Skin epidermis (tissue), 12 donors: ENCODE results near the gene GRIK4.

Experiments
- H3K27ac ChIP-seq, 21 experiments: fragments of 200-600 bp; sonication (generic) in 11 of 21; one replicate each; pipeline ENCODE4 v1.5.0; 2020; ENCODE audit warnings: mild to moderate bottlenecking in 3 of 21, inconsistent platforms in 2 of 21, moderate library complexity in 2 of 21
- H3K4me3 ChIP-seq, 7 experiments: fragments of 200-600 bp; sonication (generic) in 2 of 7; one replicate each; pipeline ENCODE4 v1.5.0; 2020; ENCODE audit warnings: inconsistent platforms in 2 of 7, mild to moderate bottlenecking in 2 of 7, moderate library complexity in 1 of 7

The GRIK4 gene

DNA sequence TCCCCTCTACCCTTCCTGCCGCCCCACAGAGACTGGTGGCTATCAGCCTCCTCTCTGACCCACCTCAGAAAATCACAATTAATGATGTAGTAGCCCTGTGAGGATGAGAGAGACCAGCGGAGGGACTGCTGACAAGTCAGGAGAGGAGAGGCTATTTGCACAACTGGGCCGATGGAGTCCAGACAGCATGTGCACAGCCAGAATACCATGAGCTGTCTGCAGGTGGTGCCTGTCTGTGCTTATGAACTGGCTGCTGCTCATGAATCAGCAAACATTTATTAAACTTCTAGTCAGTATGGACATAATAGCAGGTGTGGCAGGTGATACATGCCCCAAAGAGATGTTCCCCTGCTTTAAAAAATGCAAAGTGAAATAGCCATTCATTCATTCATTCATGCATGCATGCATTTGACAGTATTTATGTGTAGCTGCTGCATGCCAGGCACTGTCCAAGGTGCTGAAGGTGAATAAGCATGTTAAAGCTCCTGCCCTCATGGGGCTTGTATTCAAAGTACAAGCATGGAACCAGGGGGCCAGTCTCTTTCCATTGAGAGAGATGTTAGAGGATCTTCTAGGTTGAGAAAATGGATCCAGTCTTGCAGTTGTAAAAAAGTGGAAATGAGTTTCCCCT, 141.3 kb downstream of the GRIK4 start:
- H3K27ac ChIP-seq: no peak overlapping the region
- no peak overlapping the region for H3K4me3 ChIP-seq

GRCh38 chr11:120655589-120655988, 144.0 kb downstream of the GRIK4 start:
- no peak overlapping the region for H3K27ac ChIP-seq
- H3K4me3 ChIP-seq: no peak overlapping the region

DNA sequence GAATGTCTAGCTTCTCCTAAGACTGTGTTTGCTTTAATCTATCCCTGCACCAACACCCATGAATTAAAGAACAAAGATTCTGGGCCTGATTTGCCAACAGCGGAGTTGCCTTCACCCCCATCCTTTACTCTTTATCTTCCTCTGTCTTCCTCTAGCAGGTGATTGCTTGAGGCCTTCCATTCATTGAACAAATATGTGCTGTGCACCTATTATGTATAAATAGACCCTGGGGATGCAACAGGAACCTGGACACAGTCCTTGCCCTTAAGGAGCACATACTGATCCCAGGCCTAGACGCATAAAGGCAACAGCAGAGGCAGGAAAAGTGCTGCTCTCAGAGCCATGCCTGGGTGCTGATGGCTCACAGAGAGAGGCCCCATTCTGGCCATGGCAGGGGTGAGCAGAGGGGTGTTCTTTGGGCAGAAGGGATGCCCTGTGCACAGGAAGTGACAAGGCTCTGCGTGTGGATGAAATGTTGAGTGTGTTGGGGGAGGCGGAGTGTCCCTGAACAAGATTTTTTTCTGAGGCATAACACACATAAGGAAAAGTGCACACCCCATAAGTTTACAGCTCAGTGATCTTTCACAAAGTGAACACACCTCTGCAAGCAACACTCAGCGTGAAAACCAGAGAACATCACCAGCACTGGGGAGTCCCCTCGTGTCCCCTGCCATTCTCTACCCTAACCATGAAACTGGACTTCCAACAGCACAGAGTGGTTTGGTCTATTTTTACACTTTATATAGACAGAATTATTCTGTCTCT, 145.9 kb downstream of the GRIK4 start:
- Histone ChIP-seq H3K4me3 (no peak overlapping the region), H3K27ac (no peak overlapping the region)

DNA sequence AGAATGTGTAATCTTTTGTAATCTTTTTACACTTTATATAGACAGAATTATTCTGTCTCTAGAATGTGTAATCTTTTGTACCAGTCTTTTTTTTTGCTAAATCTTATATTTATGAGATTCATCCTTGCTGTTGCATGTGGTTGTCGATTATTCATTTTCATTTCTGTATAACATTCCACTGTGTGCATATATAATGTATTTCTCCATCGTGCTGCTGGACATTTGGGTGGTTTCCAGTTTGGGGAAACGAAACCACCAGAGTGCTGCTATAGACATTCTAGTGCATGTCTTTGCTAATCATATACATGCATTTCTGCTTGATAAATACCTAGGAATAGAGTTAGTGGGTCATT, 146.5 kb downstream of the GRIK4 start:
- Histone ChIP-seq H3K27ac (no peak overlapping the region), H3K4me3 (no peak overlapping the region)

- Histone ChIP-seq H3K27ac (no peak overlapping the region), H3K4me3 (no peak overlapping the region)
Observed at GRCh38 chr11:120659076-120659475, 147.5 kb downstream of the GRIK4 start.

- H3K27ac ChIP-seq: no peak overlapping the region
Observed at GRCh38 chr11:120660024-120660565, 148.5 kb downstream of the GRIK4 start.

GRCh38 chr11:120662071-120662676, 150.6 kb downstream of the GRIK4 start:
- Histone ChIP-seq H3K27ac (no peak overlapping the region), H3K4me3 (no peak overlapping the region)

More at GRCh38 chr11:120660024-120660565, 148.5 kb downstream of the GRIK4 start:
- H3K4me3 ChIP-seq: no peak overlapping the region

- no peak overlapping the region for H3K4me3 ChIP-seq
- H3K27ac ChIP-seq: no peak overlapping the region
Observed at GRCh38 chr11:120663142-120663541, 151.6 kb downstream of the GRIK4 start.

- Histone ChIP-seq H3K27ac (no peak overlapping the region), H3K4me3 (no peak overlapping the region)
Observed at GRCh38 chr11:120666121-120666639, 154.6 kb downstream of the GRIK4 start.

GRCh38 chr11:120667281-120667680, 155.7 kb downstream of the GRIK4 start:
- H3K27ac ChIP-seq: no peak overlapping the region

DNA sequence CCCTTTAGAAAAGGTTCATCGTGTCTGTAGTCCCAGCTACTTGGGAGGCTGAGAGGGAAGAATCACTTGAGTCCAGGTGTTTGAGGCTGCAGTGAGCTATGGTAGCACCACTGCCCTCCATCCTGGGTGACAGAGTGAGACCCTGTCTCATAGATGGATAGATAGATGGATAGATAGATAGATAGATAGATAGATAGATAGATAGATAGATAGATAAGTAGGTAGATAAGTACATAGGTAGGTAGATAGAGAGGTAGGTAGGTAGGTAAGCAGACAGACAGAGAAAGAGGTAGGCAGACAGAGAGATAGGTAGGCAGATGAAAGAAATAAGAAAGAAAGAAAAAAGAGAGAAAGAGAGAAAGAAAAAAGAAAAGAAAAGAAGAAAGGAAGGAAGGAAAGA, 156.4 kb downstream of the GRIK4 start:
- Histone ChIP-seq H3K4me3 (no peak overlapping the region), H3K27ac (no peak overlapping the region)

More at GRCh38 chr11:120667281-120667680, 155.7 kb downstream of the GRIK4 start:
- H3K4me3 ChIP-seq: no peak overlapping the region

DNA sequence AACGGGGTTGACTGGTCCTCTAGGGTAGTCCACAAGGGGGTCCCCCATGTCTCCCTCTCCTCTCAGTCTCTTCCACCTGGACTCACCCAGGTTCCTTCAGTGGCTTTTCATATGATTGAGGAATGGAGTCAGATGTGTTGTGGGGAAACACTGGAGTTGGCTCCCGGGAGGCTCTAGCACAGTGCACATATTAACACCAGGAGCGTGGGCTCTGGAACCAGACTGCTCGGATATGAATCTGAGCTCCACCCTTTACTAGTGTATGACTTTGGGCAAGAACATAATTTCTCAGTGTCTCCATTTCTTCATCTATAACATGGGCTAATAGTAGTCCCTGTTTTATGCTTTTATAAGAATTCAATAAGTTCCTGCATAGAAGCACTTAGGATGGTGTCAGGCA, 157.0 kb downstream of the GRIK4 start:
- Histone ChIP-seq H3K27ac (no peak overlapping the region), H3K4me3 (no peak overlapping the region)

DNA sequence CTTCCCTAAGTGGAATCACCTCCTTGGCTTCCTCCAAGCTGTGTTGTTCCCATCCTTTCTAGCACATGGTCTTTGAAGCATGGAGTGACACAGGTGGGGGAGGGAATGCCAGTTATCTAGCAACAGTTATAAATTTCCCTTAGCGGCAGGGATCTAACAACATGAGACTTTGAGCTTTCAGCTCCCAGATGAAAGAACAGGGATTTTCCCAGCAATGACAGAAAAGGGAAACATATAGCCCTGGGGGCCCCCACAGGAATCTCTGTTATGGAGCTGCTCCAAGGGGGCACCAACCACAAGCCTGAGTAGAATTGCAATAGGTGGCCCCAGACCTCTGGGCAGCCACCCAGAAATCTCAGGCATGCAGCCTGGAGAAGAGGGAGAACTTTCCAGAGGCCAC, 163.0 kb downstream of the GRIK4 start:
- Histone ChIP-seq H3K4me3 (no peak overlapping the region), H3K27ac (no peak overlapping the region)

DNA sequence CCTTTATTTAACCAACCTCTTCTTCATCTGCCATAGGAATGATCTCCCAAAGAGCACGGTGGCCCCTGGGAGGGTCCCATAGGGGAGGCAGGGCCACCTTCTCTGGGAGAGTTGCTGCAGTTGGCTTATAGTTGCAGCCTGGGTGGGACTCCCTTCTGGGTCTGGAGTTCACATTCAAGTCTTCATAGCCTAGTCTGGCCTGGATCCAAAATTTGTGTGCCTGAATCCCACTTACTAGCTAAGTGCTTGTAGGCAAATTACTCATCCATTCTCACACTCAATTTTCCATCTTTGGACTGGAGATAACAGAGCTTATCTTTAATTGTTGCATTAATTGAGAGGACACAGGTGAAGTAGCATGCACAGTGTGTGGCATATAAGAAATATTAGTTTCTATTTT, 163.6 kb downstream of the GRIK4 start:
- Histone ChIP-seq H3K4me3 (no peak overlapping the region), H3K27ac (no peak overlapping the region)

- no peak overlapping the region for H3K27ac ChIP-seq
- H3K4me3 ChIP-seq: no peak overlapping the region
Observed at GRCh38 chr11:120676991-120677390, 165.4 kb downstream of the GRIK4 start.

GRCh38 chr11:120680322-120680721, 168.8 kb downstream of the GRIK4 start:
- H3K27ac ChIP-seq: no peak overlapping the region
- H3K4me3 ChIP-seq: no peak overlapping the region

GRCh38 chr11:120681434-120682331, 170.1 kb downstream of the GRIK4 start:
- Histone ChIP-seq H3K27ac (no peak overlapping the region), H3K4me3 (no peak overlapping the region)

DNA sequence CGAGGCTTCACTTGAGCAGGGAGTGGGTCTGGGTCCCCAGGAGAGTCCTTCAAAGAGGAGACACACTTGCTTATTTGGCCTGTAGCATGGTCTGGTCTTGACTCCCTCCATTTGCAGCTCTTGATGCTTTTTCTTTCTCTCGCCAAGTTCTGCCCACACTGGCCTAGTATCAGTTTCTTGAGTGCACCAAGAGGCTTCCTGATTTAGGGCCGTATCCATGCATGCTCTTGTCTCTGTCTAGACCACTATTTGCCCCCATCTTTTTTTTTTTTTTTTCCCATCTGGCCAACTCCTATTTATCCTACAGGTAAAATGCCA, 170.7 kb downstream of the GRIK4 start:
- no peak overlapping the region for H3K4me3 ChIP-seq
- H3K27ac ChIP-seq: no peak overlapping the region

DNA sequence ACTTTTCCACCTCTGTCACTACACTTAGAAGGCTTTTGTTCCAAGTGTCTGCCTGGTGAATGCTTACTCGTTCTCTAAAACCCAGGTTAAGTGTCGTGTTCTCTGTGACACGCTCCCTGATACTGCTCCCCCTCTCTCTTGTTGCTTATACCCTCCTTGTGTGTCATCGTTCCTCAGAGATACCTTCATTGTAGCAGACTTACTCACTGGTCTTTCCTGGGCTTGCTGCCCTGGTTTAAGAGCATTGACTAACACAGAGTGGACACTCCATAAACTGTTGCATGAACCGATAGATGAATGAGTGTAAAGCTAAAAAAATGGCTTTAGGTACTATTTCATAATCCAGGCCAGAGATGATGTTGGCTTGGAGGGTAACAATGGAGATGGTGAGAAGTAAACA, 171.3 kb downstream of the GRIK4 start:
- no peak overlapping the region for H3K4me3 ChIP-seq
- H3K27ac ChIP-seq: no peak overlapping the region

- H3K27ac ChIP-seq: no peak overlapping the region
- H3K4me3 ChIP-seq: no peak overlapping the region
Observed at GRCh38 chr11:120686516-120686915, 175.0 kb downstream of the GRIK4 start.
